HCT116 (cell line): ENCODE data around the gene CDH22. TPM values are rescaled to one million over a fixed set of nuclear protein-coding genes. Genes with fewer than 3 reads are reported as not detected.

ENCODE experiments used
- ATAC-seq: fragments of 200-7000 bp; cut with Tn5 transposase; 2 replicates; pipeline ENCODE4 v1.9.1; 2020; ENCODE audit warnings: mild to moderate bottlenecking, moderate library complexity
- BruUV-seq: library from RNA; stranded (reverse); fragments of 400-500 nt; replicated peaks from 2 replicates; lab custom pipeline; 2021; lab: Mats Ljungman, UMichigan
- CTCF ChIA-PET: fragments of 300-600 bp; sonication (Branson Sonifier 250); formaldehyde crosslinking; loops from one replicate; lab custom pipeline; 2021; ENCODE audit warnings: antibody characterized with exemption; lab: Charles Lee
- POLR2A ChIA-PET: fragments of 300-600, 350-600 bp; sonication (Branson Sonifier 250); formaldehyde crosslinking; loops from one replicate; lab custom pipeline; 2021; ENCODE audit warnings: antibody characterized with exemption; lab: Charles Lee
- RAD21 ChIA-PET, 2 experiments: fragments of 300-600 bp; sonication (Branson Sonifier 250); formaldehyde crosslinking; loops; one replicate each; lab custom pipeline; 2023; ENCODE audit warnings: low total read pairs in 2 of 2; ENCODE audit not compliant: uncharacterized antibody in 2 of 2, unreplicated experiment in 2 of 2, low non-redundant PET in 1 of 2; lab: Charles Lee
- DNase-seq: peaks from one replicate; pipeline ENCODE4 v3.0.0-alpha.2; 2010; ENCODE audit warnings: low read depth, low spot score
- H2AFZ ChIP-seq: fragments of 200-600 bp; shearing (Covaris generic), sonication (generic); 2 replicates; pipeline ENCODE4 v1.6.1; 2017; ENCODE audit warnings: low read depth, mixed run types, mixed read lengths, antibody characterized with exemption, low read length; ENCODE audit not compliant: poor library complexity, severe bottlenecking
- H3K27ac ChIP-seq: 2 replicates; pipeline ENCODE4 v1.5.1; 2012; ENCODE audit warnings: low read depth, low read length
- H3K27me3 ChIP-seq: fragments of 200-600 bp; sonication (generic); 2 replicates; pipeline ENCODE4 v1.6.1; 2016; ENCODE audit warnings: mixed run types, low read length, mixed read lengths; ENCODE audit not compliant: insufficient read depth
- H3K36me3 ChIP-seq, 2 experiments: fragments of 200-500 bp in 1 of 2; fragments of 200-600 bp in 1 of 2; sonication (Bioruptor generic) in 1 of 2; sonication (generic) in 1 of 2; 2 replicates each; pipeline versions ENCODE4 v1.5.1 to v1.6.1; 2014 to 2016; ENCODE audit warnings: low read length in 2 of 2, inconsistent platforms in 1 of 2, mixed read lengths in 1 of 2, mixed run types in 1 of 2; ENCODE audit not compliant: insufficient read depth in 2 of 2, control insufficient read depth in 1 of 2
- H3K4me1 ChIP-seq, 2 experiments: fragments of 200-600 bp in 1 of 2; sonication (generic) in 1 of 2; 2 replicates each; pipeline versions ENCODE4 v1.5.1 to v1.6.1; 2012 to 2017; ENCODE audit warnings: low read length in 2 of 2, inconsistent platforms in 1 of 2, mild to moderate bottlenecking in 1 of 2, mixed read lengths in 1 of 2, mixed run types in 1 of 2, moderate library complexity in 1 of 2; ENCODE audit not compliant: insufficient read depth in 2 of 2, control insufficient read depth in 1 of 2
- H3K4me2 ChIP-seq: fragments of 200-600 bp; sonication (generic); 2 replicates; pipeline ENCODE4 v1.6.1; 2017; ENCODE audit warnings: mixed run types, low read length, mixed read lengths
- H3K4me3 ChIP-seq, 2 experiments: fragments of 200-600 bp in 1 of 2; sonication (generic) in 1 of 2; replicated peaks in 1 of 2; 2 replicates each; pipeline ENCODE4 v1.5.1; 2011 to 2016; ENCODE audit warnings: low read length in 2 of 2, control low read depth in 1 of 2, low read depth in 1 of 2, mild to moderate bottlenecking in 1 of 2, mixed read lengths in 1 of 2, mixed run types in 1 of 2
- H3K79me2 ChIP-seq: fragments of 200-600 bp; sonication (generic); 2 replicates; pipeline ENCODE4 v1.6.1; 2017; ENCODE audit warnings: mild to moderate bottlenecking, mixed run types, low read length, moderate library complexity, mixed read lengths; ENCODE audit not compliant: insufficient read depth
- H3K9ac ChIP-seq: fragments of 200-600 bp; sonication (generic); 2 replicates; pipeline ENCODE4 v1.6.1; 2016; ENCODE audit warnings: low read length, mixed read lengths
- H3K9me2 ChIP-seq: fragments of 200-600 bp; sonication (generic), shearing (Covaris generic); 2 replicates; pipeline ENCODE4 v1.6.1; 2017; ENCODE audit warnings: mixed run types, mild to moderate bottlenecking, moderate library complexity; ENCODE audit not compliant: insufficient read depth
- H3K9me3 ChIP-seq, 2 experiments: fragments of 200-500 bp in 1 of 2; fragments of 200-600 bp in 1 of 2; sonication (Bioruptor generic) in 1 of 2; sonication (generic) in 1 of 2; 2 replicates each; pipeline ENCODE4 v1.6.1; 2014 to 2017; ENCODE audit warnings: low read length in 2 of 2, mixed read lengths in 2 of 2, inconsistent platforms in 1 of 2, low read depth in 1 of 2, mild to moderate bottlenecking in 1 of 2, mixed run types in 1 of 2, moderate library complexity in 1 of 2; ENCODE audit not compliant: control insufficient read depth in 1 of 2, insufficient read depth in 1 of 2
- H4K20me1 ChIP-seq: fragments of 200-600 bp; sonication (generic), shearing (Covaris generic); 2 replicates; pipeline ENCODE4 v1.6.1; 2017; ENCODE audit warnings: mixed run types, mild to moderate bottlenecking, moderate library complexity; ENCODE audit not compliant: insufficient read depth
- EZH2 ChIP-seq: fragments of 200-600 bp; sonication (generic); IDR thresholded peaks from 2 replicates; pipeline ENCODE4 v1.6.1; 2017; ENCODE audit warnings: antibody characterized with exemption, mixed run types
- EZH2phosphoT487 ChIP-seq: fragments of 200-600 bp; IDR thresholded peaks from 2 replicates; pipeline ENCODE4 v1.6.1; 2018; ENCODE audit warnings: antibody characterized with exemption, borderline replicate concordance
- FOSL1 ChIP-seq: IDR thresholded peaks from 2 replicates; pipeline ENCODE4 v1.6.1; 2012; ENCODE audit warnings: low read depth
- POLR2AphosphoS5 ChIP-seq: IDR thresholded peaks from 2 replicates; pipeline ENCODE4 v1.6.1; 2011; ENCODE audit warnings: mild to moderate bottlenecking, low read depth, low read length, moderate library complexity
- RAD21 ChIP-seq: IDR thresholded peaks from 2 replicates; pipeline ENCODE4 v1.6.1; 2012; ENCODE audit warnings: low read depth, mild to moderate bottlenecking
- REST ChIP-seq: IDR thresholded peaks from 2 replicates; pipeline ENCODE4 v1.6.1; 2012; ENCODE audit warnings: low read depth
- ZBTB33 ChIP-seq: IDR thresholded peaks from 2 replicates; pipeline ENCODE4 v1.6.1; 2011; ENCODE audit warnings: mild to moderate bottlenecking, low read length, moderate library complexity; ENCODE audit not compliant: insufficient replicate concordance; ENCODE audit errors: extremely low read depth
- ZFX ChIP-seq: fragments of 450-650 bp; IDR thresholded peaks from 2 replicates; pipeline ENCODE4 v1.6.1; 2017
- intact Hi-C: fragments of 100-400 bp; cut with micrococcal nuclease; formaldehyde crosslinking; loops from 2 replicates; pipeline ENCODE4 v1.10.0; 2022
- total RNA-seq: library from RNA; stranded (reverse); gene quantifications from one replicate; pipeline ENCODE4 v1.2.1, GENCODE V29; 2021; ENCODE audit not compliant: unreplicated experiment

CDH22 gene
- total RNA-seq, 1 experiment from 2014 or later: 1.8 TPM

GRCh38 chr20:46214824-46215488, 93.3 kb downstream of the CDH22 start:
- ATAC-seq (no peak), DNase-seq (no peak)
- H3K9me2 ChIP-seq: no peaks in the 10 kb centered on the region
- peaks cover 29 to 32% of the 10 kb centered on the region in 2 experiments for H3K4me1 ChIP-seq
- no peaks in the 10 kb centered on the region for H3K36me3 ChIP-seq
- H3K4me3 ChIP-seq: no peak overlapping the region
- no TSS peak for BruUV-seq
- no peak for TF ChIP-seq POLR2AphosphoS5
- no peak for TF ChIP-seq FOSL1
- TF ChIP-seq REST: no peak
- no peak for TF ChIP-seq EZH2
- no peak for TF ChIP-seq ZBTB33
- TF ChIP-seq ZFX: no peak
- no peak for TF ChIP-seq RAD21
- TF ChIP-seq EZH2phosphoT487: no peak
- ChIA-PET CTCF (interaction anchor here (1.0 kb wide), 1 partner anchor 13 kb away, joined by 3 read pairs; no protein-coding TSS in a partner anchor), RAD21 (no interaction called here), POLR2A (interaction anchor here (1.2 to 1.9 kb wide), 2 partner anchors 10 to 13 kb away, joined by 3 to 6 read pairs; no protein-coding TSS in a partner anchor)
- H3K27me3 ChIP-seq: no peaks in the 10 kb centered on the region
- peak overlapping the region; percentile 84 for H3K4me2 ChIP-seq
- no peaks in the 10 kb centered on the region for H4K20me1 ChIP-seq
- H3K79me2 ChIP-seq: no peaks in the 10 kb centered on the region
- no peaks in the 10 kb centered on the region for H3K9me3 ChIP-seq
- no peak overlapping the region for H3K27ac ChIP-seq
- intact Hi-C loops: no loop called here
- H3K9ac ChIP-seq: no peak overlapping the region
- no peak overlapping the region for H2AFZ ChIP-seq
